Endometrial microvascular endothelial cells (primary cell): Measurements from ENCODE around the gene AQP5. TPM values are rescaled to one million over a fixed set of nuclear protein-coding genes. Genes with fewer than 3 reads are reported as not detected.

Source experiments
- in situ Hi-C: cut with HindIII; loops from 2 replicates; pipeline ENCODE4 v1.10.0; 2017; ENCODE audit warnings: low sequenced_read_pairs, low pct_unique_long_range_greater_than_20kb; ENCODE audit errors: inconsistent ontology term
- total RNA-seq: library from RNA; depleted of rRNA; stranded (reverse); fragments of >200 nt; gene quantifications from one replicate; pipeline ENCODE4 v1.2.3, GENCODE V29; 2015; ENCODE audit errors: inconsistent ontology term

Gene AQP5
- total RNA-seq, 1 donor from 2014 or later, result not detected

DNA sequence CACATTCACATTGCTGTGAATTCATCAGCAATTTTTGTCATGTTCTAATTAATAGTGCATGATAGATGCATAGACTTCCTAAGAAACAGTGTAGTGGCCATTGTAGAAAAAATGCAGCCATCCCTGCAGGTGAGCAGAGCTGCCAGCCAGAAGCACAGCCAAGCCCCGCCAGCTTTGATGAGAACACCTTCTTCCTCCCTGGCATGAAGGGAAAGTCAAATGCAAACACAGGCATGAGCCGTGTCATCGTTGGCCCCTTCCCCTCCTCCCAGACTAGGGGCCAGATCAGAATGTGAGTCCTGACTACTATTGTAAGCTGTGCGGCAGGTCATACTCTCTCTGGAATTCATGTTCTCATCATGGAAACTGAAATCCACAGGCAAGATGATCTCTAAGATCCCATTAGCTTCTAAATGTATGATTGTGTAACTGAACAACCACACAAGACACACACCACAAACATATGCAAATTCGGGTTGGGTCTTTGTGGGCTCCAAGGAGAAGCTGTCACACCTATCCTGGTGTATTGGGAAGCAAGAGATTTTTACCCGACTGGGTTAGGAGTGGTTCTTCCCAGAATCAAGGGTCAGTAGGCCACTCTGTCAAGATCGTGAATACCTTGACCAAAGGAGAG is 14.0 kb upstream of the AQP5 start:
- in situ Hi-C loops, result no loop called here

DNA sequence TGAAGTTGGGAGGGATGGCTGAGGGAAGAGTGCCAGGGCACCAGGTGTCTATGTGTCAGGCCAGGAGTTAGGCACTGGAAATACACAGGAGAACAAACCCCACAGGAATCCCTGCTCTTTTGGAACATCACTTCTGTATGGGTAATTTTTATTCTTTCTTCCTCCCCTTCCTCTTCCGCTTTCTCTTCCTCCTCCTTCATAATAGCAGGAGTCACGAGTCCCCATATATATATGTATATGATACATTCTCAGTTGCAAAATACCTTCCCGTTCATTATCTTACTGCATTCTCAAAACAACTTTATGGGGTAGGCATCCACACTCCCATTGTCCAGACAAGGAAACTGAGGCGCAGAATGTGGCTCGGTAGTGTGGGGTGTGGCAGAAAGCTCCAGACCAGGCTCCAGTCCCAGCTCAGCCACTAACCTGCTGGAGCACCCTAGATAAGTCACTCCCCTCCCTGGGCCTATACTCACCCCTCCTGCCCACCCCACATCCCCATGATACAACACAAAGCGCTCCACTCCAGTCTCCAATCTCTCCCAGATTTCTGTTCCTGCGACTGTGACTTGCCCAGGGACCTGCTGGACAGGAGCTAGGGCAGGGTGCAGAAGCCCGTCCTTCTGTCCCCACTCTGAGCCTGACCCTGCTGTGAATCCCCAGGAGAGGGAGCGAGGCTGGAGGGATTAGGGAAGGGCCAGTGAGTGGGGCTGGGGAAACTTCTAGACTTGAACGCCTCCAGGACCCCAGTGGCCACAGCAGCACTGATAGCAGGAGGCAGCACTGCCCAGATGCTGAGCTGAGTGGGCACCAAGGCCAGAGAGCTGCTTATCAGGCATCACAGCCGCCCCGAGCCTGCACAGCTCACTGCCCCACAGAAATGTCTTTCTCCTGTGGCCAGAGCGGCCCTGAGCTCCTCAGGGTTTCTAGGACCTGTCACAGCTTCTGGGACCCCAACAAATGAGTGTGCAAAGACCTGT is 12.5 kb upstream of the AQP5 start:
- in situ Hi-C loops, result no loop called here

DNA sequence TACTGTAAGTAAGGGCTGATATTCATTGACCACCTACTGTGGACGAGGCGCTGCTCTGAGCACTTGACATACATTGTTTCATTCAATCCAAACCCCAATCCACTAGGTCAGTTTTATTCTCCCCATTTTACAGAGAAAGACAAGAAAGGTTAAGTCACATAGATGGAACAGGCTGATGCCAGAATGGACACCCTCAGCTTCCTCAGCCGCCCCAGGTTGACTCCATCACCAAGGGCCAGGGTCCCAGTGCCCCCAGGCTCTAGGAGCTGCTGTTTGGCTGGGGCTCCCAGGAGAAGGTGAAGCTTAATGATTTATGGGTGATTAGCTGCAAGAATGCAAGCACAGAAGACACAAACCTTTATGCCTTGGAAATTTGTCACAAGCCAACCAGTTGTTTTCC is 11.8 kb upstream of the AQP5 start:
- in situ Hi-C loops, result no loop called here

DNA sequence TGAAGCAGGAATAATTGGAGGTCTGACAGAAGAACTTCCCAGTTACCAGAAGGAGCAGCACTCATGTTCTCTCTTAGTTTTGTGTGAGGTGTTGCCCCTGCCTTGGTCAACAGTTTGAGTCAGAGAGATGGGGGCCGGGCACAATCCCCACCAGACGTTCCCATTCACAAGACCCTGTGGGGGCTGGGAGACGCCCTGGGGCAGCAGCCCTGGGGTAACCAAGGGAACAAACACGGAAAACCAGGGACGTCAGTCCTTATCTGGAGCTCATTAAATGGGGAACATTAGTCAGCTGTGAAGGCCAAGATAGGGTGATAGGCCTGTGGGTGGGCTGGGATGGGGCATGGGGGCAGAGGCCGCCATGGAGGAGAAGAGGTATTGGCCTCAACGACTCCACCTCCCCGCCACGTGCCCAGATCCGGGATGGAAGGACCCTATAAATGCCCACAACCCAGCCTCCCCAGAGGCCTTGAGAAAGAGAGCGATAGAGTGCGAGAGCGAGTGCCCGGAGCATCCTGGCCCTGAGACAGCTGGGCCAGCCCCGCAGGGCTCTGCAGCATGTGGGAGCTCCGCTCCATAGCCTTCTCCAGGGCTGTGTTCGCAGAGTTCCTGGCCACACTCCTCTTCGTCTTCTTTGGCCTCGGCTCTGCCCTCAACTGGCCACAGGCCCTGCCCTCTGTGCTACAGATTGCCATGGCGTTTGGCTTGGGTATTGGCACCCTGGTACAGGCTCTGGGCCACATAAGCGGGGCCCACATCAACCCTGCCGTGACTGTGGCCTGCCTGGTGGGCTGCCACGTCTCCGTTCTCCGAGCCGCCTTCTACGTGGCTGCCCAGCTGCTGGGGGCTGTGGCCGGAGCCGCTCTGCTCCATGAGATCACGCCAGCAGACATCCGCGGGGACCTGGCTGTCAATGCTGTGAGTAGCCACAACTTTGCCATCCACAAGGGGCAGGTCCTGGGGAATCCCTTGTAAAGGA is 11.1 kb upstream of the AQP5 start, which contains the start of gene AQP2:
TSS of gene AQP2 (plus strand) at position 465 of the 979 bp plus-strand sequence. CDS start at position 559, 94 bp downstream.
- in situ Hi-C loops, result no loop called here

DNA sequence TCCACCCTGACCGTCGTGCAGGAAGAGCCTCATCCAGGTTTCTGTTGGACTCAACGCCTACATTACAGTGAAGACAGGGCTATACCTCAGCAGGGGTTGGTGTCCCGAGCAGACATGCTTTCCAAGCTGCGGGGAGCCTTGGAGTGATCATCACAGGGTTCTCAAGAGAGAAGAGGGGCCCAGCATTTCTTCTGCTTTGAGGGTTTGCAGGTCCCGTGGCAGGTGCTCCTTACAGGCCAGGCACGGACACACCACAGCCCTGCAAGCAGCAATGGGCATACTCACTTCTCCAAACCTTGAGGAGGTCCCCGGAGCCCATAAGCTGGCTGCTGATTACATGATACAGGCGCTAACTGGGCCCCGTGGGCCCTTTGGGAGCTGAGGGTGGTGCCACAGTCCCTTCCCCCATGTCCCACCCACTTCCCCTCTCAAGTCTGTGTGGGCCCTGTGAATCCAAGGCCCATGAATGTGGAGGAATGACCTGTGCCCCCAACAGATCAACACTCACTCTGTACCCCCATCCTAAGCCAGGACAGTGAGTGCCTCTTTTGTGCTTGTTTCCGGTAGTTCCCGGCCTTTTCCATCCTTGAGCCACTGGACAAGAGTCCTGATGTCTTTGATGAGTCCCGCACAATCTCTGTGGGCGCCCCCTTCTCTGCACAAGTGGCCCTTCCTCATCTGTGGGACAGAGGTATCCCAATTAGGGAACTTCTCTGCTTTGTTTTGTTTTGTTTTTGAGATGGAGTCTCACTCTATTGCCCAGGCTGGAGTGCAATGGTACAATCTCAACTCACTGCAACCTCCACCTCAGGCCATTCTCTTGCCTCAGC is 10.0 kb upstream of the AQP5 start:
- in situ Hi-C loops, result no loop called here

DNA sequence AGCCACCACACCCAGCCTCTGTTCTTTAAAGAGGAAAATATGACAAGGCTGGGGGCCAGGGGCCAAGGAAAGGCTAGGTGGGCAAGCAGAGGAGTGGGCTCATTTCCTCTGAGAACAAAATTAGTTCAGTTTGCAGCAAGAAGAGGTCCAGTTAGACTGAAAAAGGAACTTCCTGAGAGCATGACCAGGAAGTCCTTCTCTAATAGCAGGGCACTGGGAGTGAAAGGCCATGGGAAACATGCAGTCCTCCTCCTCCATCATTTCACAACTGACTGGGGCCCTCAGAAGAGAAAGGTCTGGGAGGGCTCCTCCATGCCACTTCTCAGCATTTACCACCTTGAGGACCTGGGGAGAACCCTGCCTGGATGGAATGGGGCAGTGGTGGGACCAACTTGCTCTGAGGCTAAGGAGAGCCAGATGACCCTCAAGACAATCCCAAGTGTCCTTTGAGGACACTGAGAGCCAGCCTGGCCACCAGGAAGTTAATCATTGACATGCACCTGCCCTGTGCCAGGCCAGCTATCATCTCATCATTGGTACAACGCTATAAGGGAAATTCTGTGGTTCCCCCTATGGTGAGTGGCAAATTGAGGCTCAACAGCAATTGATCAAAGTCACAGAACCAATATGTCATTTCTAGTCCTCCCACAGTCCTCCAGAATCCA is 9.1 kb upstream of the AQP5 start:
- in situ Hi-C loops, result no loop called here

DNA sequence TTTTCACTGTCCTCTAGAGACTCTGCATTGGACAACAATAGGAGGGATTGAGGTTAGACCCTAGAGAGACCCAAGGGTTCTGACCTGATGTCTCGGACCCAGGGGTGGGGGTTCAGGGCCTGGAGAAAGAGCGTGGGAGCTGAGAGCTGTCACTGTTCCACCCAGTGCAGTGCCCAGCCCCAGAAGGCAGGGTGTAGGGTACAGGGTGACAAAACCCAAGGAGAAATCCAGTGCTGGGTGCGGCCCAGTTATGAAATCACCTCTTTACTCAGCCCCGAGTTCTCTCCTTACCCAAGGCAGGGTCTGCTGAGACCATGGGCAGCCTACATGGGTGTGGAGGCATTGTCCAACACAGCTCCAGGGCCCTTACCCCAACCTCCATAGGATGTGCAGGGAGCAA is 8.5 kb upstream of the AQP5 start:
- in situ Hi-C loops, result no loop called here

DNA sequence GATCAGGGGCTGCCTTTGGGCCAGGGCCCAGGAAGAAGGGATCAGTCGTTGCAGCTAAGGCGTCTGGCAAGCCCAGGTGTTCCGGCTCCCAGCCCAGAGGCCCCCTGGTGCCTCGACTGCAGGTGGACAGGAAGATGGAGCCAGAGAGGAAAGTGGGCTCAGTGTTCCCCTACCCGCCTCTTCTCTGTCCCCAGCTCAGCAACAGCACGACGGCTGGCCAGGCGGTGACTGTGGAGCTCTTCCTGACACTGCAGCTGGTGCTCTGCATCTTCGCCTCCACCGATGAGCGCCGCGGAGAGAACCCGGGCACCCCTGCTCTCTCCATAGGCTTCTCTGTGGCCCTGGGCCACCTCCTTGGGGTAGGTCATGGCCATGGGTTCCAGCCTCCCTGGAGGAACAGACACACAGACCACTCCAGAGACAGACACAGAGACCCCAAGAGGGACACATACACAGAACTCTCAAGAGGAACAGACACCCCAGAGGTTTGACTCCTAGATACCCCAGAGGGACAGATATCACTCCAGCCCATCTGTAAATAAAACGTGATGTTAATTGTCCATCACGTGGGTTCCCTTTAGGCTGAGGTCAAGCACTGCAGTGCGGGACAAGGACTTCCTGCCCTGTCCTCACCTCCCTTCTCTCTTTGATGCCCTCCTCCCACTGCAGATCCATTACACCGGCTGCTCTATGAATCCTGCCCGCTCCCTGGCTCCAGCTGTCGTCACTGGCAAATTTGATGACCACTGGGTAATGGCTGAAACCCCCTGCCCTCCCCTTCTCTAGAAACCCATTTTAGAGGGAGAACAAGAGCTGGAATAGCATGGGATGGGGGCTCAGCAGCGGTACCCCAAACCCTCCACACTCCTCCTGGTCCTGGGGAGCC is 7.5 kb upstream of the AQP5 start:
- in situ Hi-C loops, result no loop called here

DNA sequence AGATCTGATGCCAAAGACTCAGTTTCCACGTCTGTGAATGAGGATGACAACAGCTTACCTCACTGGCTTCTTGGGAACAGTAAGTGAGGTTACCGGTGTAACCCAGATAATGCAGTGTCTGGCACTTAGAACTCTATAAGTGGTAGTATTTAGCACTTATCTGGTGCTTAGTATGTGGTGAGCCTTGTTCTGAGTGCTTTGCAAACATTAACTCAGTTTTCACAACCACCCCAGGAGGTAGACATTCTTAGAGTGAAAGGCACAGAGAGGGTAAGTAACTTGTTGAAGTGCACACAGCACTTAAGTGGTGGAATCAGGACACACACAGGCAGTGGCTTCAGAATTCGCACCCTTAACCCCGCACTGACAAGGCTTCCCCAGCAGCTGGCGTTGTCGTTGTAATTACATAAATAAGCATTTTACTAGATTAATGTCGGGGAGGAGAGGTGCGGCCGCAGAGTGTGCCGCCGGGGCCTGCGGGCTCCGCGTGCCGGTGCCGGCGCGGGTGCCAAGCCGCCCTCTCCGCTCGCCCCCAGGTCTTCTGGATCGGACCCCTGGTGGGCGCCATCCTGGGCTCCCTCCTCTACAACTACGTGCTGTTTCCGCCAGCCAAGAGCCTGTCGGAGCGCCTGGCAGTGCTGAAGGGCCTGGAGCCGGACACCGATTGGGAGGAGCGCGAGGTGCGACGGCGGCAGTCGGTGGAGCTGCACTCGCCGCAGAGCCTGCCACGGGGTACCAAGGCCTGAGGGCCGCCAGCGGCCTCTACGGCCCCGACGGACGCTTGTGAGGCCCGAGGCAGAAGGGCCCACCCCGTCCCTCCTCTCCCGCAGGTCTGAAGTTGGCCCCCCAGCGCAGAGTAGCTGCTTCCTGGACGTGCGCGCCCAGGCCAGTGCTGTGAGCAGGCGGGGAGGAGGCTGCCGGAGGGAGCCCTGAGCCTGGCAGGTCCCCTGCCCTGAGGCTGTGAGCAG is 6.5 kb upstream of the AQP5 start:
- in situ Hi-C loops, result no loop called here

DNA sequence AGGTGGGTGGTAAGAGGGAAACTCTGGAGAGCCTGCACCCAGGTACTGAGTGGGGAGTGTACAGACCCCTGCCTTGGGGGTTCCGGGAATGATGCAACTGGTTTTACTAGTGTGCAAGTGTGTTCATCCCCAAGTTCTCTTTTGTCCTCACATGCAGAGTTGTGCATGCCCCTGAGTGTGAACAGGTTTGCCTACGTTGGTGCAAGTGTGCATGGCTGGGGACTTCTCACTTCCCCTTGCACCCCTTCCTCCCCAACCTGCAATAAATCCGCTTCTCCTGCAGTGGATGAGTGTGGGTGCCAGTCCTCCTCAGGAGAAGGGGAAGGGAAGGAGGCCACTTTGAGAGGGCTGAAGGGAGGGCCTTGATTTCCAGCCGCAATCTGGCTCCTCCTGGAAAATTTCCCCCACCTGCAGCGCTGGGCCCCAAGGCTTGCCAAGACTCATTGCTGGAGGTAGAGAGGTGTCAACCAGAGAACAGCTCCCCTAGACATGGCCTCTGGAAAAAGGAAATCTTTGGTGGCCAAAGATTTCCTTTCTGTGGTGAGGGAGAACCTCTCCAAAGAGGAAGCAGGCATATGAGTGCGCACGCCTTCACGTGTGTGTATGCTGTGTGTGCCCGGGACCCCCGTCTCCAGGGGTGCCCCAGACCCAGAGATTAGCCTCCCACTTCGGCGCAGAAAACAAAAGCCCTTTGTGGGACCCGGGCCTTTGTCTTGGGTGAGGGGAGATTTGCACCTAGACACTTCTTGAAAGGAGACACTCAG is 5.6 kb upstream of the AQP5 start:
- in situ Hi-C loops, result no loop called here

DNA sequence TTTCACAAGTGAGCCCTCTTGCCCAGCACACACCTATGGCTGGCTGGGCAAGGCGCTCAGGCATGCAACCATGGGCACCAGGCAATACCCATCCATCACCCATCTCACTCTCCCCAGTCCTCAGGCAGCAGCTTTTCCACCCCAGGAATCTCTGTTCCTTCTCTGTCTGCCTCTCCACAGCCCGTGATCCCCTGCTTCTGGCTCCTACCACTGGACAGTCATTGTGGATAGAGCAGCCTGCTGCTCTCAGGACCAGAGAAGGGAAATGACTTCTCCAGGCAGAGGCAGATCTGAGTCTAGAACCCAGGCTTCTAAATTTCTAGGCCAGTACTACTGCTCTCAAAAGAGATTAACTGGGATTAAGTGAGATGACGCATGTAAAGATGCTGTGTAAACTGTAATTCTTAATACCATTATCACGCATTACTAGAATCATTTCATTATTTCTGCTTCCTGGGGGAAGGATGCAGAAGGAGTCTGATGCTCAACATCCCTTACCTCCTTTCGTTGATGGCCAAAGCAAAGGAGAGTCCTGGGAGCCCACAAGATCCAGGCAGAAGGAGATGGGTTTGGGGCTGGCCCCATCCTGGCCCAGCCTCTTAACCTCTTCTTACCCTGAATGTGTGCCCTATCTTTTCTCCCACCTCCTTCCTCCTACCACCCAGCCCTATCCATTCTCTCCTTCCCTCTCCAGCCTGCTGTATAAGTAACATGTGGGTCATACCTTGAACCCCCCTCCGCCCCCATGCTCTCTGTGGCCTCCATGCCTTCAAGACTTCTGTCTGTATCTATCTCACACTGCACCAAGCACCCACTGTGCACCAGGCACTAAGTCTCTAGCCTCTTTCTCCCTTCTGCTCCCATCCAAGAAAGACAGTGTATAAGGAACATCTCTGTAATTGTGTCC is 4.8 kb upstream of the AQP5 start:
- in situ Hi-C loops, result no loop called here

DNA sequence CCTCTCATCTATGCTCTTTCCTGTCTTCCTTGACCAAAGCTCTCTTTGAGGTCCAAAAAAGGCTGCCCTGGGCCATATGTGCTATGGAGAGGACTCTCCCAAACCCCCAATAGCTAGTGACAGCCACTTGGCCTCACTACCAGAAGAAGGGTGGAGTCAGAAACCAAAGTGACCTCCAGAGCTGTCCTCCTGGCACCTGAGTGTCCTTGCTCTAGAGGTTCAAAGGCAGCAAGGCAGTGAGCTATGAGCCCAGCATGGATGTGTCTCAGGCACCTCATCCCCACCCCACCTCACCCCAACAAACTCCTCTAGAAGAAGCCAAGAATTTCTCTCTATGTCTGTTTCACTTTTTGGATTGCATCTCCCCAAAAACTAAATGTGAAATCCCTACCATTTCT is 4.1 kb upstream of the AQP5 start:
- in situ Hi-C loops, result no loop called here

DNA sequence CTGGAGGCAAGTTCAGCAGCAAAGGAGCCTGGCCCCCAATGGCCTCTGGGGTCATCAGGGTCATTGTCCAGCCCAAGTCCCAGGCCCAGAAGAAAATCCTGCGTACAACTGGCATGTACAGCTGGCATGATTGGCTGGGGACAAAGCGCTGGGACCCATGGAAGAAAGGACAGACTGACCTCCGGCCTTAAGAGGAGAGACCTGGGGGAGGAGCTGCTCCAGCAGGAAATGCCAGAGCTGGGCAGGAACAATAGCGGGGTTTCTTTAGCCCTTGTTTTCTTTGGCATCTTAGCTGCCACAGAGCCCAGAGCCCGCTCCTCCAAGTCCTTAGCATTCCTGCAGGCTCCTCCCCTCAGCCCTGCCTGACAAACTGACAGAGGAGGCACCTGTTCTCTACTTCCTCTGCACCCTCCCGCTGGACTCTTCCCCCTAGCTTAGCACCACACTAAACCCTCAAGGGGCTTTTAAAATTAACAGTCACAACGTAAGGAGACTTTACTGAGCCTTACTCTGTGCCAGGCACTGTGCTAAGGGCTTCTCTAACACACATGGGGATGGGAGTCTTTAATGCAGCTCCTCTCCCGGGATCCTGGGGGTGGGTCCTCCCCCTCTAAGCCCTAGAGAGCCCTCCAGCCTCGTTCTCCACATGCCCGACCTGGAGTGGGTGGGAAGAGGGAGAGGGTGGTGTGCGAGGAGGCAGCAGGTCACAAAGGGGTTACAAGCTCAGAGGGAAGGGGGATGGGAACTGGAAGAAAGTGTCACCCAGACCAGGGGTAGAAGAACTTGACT is 1.8 kb upstream of the AQP5 start:
- in situ Hi-C loops, result loop anchor here (10.0 kb wide), 1 partner anchor 105 kb away; no protein-coding TSS in a partner anchor
